Panc1 (cell line): ENCODE results near the gene STIL. TPM values are rescaled to one million over a fixed set of nuclear protein-coding genes. Genes with fewer than 3 reads are reported as not detected.

ENCODE experiments used
- total RNA-seq: library from RNA; stranded (reverse); gene quantifications from one replicate; pipeline ENCODE4 v1.2.1, GENCODE V29; 2021; ENCODE audit not compliant: unreplicated experiment

The STIL gene
- total RNA-seq, 1 experiment from 2014 or later: 31.6 TPM

Other genes starting within 250 kb of the STIL start
- not detected for gene CYP4Z1, start 246.9 kb downstream of the STIL start, total RNA-seq
- gene CYP4A22, start 176.7 kb downstream of the STIL start, total RNA-seq: not detected
- not detected for gene PDZK1IP1, start 124.1 kb downstream of the STIL start, total RNA-seq
- 0.05 TPM for gene TAL1, start 81.9 kb downstream of the STIL start, total RNA-seq
- 85.1 TPM for gene CMPK1, start 19.6 kb upstream of the STIL start, total RNA-seq
- 0.46 TPM for gene FOXE3, start 102.1 kb upstream of the STIL start, total RNA-seq
- gene FOXD2, start 123.9 kb upstream of the STIL start, total RNA-seq: 2.2 TPM